ENCODE results near the gene CD63.

CD63 gene

GRCh38 chr12:55738123-55739024, 9.6 kb upstream of the CD63 start:
- peak; percentile 82 for DNase-seq

- no peak for DNase-seq
Observed at GRCh38 chr12:55737581-55738122, 8.8 kb upstream of the CD63 start.

- peak; percentile 60 for DNase-seq
Observed at GRCh38 chr12:55736780-55737580, 8.2 kb upstream of the CD63 start.

GRCh38 chr12:55736076-55736475, 7.3 kb upstream of the CD63 start:
- DNase-seq, result no peak

- DNase-seq, result no peak
Observed at GRCh38 chr12:55734595-55734994, 5.8 kb upstream of the CD63 start.

- no peak for DNase-seq
Observed at GRCh38 chr12:55733858-55734257, 5.0 kb upstream of the CD63 start.

GRCh38 chr12:55733021-55733555, 4.3 kb upstream of the CD63 start:
- no peak for DNase-seq

DNA sequence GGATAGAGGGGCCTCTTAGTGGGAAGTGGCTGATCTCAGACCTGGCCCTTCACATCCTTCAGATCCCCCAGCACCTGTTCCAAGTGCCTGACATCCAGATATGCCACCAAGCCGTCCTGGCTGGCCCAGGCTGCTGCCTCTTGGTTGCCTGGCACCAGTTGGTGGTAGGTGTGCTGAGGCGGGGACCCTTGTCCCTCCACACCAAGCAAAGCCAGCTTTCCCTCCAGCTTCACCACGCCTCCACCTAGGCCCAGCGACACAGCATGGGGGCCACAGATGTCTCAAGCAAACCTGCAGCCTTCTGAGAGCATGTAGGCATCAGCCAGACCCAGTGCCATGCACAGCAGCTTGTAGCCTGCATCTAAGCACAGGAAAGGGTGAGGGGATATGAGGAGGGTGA, 3.5 kb upstream of the CD63 start:
- DNase-seq, result no peak

GRCh38 chr12:55729819-55730818, 1.3 kb upstream of the CD63 start:
- DNase-seq, result peak; percentile 46

DNA sequence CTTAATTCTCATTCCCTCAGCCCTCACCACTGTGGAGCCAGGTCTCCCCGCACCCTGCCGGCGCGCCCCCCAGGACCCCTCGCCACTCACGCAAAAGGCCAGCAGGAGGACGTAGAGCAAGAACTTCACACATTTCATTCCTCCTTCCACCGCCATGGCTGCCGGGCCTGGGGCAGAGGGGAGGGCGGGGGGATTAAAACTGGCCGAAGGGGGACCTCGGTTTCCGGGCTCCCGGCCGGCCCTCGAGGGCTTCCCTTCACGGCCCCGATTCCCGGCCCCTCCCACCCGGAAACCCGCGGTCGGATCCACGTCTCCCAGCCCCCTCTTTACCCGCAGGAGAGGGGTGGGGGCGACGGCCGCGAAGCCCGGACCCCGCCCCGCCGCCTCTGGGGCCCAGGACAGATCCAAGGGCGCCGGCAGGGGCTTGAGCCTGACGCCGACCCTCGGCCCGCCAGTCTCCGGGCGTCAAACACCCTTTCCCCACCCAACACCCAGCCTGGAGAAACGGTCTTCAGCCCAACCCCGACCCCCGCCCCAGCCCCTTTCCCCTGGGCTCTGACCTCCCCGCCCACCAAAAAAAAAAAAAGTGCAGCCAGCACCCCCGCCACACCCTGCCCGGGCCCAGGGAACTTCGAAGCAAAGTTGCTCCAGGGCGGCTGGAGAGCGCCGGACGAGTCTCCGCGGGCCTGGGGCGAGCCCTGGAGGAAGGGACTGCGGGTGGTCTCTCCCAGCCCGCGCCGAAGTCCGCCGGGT, 447 bp downstream of the CD63 start:
- no peak for DNase-seq

- DNase-seq, result no peak
Observed at GRCh38 chr12:55727643-55728185, 1.1 kb downstream of the CD63 start.

DNA sequence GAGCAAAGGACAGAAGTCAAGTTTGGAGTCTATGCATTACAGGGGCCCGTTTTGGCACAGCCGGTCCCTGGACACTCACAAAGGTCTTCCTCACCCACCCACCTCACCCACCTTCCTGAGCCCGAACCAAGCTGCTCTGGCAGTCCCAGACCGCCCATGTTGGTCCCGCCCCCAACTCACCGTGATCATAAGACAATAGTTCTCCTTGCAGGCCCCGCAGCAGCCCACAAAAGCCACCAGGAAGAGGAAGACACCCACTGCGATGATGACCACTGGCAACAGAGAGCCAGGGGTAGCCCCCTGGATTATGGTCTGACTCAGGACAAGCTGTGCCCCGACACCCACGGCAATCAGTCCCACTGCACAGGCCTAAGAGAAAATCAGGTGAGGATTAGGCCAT, 1.8 kb downstream of the CD63 start:
- no peak for DNase-seq

GRCh38 chr12:55725556-55725955, 3.3 kb downstream of the CD63 start:
- DNase-seq, result no peak

- no peak for DNase-seq
Observed at GRCh38 chr12:55724940-55725309, 3.9 kb downstream of the CD63 start.

DNA sequence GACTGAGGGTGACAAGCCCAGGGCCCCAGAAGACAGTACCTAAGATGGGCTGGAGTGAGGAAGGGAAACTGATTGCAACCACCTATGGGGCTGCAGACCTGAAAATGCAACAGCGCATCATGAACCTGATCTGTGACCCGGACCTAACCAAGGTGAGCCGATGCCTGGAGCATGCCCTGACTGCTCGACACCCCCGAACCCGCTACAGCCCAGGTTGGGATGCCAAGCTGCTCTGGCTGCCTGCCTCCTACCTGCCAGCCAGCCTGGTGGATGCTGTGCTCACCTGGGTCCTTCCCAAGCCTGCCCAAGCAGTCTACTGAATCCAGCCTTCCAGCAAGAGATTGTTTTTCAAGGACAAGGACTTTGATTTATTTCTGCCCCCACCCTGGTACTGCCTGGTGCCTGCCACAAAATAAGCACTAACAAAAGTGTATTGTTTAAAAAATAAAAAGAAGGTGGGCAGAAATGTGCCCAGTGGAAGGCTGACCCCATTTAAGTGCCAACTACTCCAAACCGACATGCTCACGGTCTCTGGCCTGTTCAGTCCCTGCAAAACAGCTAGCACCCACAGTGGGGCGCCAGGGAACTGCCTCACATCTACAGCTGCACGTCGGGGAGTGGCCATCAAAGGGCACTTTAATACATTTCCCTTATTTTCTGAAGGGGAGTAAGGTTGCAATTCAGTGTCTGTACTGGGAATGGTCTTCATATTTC, 4.4 kb downstream of the CD63 start:
- DNase-seq, result peak; percentile 76

- DNase-seq, result no peak
Observed at GRCh38 chr12:55723516-55724225, 5.1 kb downstream of the CD63 start.

GRCh38 chr12:55722948-55723347, 5.9 kb downstream of the CD63 start:
- DNase-seq, result no peak

DNA sequence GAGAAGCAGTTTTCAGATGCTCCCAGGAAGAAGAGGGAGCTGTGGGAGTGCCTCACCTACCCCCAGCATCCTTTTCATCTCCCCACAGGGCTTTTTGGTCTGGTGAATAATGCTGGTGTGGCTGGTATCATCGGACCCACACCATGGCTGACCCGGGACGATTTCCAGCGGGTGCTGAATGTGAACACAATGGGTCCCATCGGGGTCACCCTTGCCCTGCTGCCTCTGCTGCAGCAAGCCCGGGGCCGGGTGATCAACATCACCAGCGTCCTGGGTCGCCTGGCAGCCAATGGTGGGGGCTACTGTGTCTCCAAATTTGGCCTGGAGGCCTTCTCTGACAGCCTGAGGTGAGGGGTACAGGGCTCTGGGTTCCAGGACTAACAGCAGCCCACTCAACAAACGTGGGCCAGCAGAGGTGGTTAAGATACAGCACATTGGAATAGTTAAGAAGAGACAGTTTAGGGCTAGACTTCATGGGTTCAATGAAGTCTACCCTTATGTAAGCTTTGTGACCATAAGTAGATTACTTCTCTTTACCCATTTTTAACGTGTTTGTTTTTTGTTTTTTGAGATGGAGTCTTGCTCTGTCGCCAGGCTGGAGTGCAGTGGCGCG, 7.1 kb downstream of the CD63 start:
- no peak for DNase-seq

DNA sequence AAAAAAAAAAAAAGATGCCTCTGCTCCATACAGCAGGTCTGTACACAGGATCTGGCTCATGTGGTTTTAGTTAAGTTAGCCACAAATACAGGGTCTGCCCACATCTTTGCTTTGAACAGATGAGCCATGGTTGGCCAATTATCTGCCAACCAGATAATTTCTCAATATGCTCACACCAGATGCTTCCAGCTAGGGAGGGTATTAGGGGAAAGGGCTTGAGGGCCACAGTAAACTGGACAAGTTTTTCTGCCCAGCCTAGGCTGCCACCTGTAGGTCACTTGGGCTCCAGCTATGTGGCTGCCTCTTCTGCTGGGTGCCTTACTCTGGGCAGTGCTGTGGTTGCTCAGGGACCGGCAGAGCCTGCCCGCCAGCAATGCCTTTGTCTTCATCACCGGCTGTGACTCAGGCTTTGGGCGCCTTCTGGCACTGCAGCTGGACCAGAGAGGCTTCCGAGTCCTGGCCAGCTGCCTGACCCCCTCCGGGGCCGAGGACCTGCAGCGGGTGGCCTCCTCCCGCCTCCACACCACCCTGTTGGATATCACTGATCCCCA, 7.8 kb downstream of the CD63 start:
- DNase-seq, result no peak
